ENCODE data around the gene NDUFA13. TPM values are rescaled to one million over a fixed set of nuclear protein-coding genes. Genes with fewer than 3 reads are reported as not detected.

Gene NDUFA13
- total RNA-seq, 4 donors from 2014 or later: 31.4 to 179 (median 108) TPM

- no peak overlapping the region for H3K4me3 ChIP-seq (ENCODE audit: low read depth, poor library complexity, severe bottlenecking)
- no peak for DNase-seq (ENCODE audit: low spot score in 2 of 2)
- no peak for TF ChIP-seq POLR2A (IDR thresholded peaks at IDR 0.05)
- TF ChIP-seq, protein P1, sequence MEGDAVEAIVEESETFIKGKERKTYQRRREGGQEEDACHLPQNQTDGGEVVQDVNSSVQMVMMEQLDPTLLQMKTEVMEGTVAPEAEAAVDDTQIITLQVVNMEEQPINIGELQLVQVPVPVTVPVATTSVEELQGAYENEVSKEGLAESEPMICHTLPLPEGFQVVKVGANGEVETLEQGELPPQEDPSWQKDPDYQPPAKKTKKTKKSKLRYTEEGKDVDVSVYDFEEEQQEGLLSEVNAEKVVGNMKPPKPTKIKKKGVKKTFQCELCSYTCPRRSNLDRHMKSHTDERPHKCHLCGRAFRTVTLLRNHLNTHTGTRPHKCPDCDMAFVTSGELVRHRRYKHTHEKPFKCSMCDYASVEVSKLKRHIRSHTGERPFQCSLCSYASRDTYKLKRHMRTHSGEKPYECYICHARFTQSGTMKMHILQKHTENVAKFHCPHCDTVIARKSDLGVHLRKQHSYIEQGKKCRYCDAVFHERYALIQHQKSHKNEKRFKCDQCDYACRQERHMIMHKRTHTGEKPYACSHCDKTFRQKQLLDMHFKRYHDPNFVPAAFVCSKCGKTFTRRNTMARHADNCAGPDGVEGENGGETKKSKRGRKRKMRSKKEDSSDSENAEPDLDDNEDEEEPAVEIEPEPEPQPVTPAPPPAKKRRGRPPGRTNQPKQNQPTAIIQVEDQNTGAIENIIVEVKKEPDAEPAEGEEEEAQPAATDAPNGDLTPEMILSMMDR (IDR thresholded peaks at IDR 0.05): no peak
- 87 to 92% methylated on average over 30 of the region's 30 CpGs for WGBS, 2 donors
- intact Hi-C loops (cut with DNase I; ENCODE audit: low total_unique reads): no loop called here
These were observed 20.1 kb upstream of the NDUFA13 start for GRCh38 chr19:19495614-19496603.

DNA sequence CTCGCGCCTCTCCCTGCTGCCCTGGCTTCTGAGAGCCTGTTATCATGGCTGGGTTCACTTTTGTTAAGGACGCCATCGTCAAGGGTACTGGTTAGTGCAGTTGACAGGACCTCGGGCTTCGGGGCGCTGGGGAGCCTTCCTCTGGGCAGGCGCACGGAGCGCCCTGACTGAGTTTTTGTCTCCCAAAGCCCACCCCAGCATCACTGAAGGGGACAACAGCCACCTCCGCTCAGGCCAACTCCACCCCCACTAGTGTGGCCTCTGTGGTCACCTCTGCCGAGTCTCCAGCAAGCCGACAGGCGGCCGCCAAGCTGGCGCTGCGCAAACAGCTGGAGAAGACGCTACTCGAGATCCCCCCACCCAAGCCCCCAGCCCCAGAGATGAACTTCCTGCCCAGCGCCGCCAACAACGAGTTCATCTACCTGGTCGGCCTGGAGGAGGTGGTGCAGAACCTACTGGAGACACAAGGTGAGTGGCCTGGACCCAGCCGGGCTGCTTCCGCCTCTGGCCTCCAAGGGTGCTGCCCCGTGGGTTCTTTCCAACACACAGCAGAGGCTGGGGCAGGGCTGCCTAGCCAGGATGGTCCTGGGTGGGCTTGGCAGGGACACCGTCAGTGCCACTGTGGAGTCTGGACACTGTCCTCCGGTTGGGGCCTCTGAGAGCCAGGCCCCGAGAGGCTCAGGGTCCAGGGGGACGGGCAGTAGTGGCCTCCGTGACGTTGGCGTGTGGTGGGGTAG is 17.6 kb upstream of the NDUFA13 start:
- intact Hi-C loops (cut with DNase I; ENCODE audit: low total_unique reads): no loop called here
- TF ChIP-seq, protein P1 (IDR thresholded peaks at IDR 0.05): no peak
- TF ChIP-seq POLR2A (IDR thresholded peaks at IDR 0.05): no peak
- no peak for DNase-seq (ENCODE audit: low spot score in 2 of 2)
- H3K4me3 ChIP-seq (ENCODE audit: low read depth, poor library complexity, severe bottlenecking): no peak overlapping the region
- 94 to 98% methylated on average over 18 to 33 of the region's 33 CpGs for WGBS, 2 donors

DNA sequence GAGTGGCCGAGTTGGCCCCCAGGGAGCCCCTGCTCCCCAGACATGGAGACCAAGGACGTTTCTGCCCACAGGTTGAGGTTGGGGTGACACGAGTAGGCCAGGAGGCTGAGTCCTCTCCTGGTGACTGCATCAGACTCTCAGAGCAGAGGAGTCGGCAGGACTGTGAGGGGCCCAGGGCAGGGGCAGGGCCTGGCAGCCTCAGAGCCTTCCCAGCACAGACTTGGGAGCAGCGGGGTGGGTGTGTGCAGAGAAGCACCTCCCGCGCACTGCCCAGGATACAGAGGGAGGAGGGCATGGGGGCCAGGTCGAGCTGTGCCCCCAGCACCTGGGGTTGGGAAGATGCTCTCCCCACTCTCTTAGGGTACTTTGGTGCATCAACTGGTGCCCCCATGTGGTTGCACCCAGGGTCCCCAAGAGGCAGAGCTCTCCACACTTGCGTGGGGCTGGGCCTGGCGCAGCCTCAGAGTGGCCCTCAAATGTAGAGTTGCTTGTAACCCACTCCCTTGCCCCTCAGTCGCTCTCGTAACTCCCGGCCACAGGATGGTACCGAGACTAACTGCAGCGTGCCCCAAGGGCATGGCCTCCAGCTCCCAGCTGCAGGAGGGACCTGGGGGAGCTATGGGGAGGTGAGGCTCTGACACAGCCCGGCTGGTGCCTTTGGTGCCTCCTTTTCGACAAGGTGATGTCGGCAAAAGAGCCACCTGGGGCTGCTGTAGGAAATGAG is 16.6 kb upstream of the NDUFA13 start:
- 83 to 91% methylated on average over 17 to 18 of the region's 18 CpGs for WGBS, 2 donors
- DNase-seq (ENCODE audit: low spot score in 2 of 2): no peak
- intact Hi-C loops (cut with DNase I; ENCODE audit: low total_unique reads): no loop called here
- TF ChIP-seq, protein P1 (IDR thresholded peaks at IDR 0.05): no peak
- no peak for TF ChIP-seq POLR2A (IDR thresholded peaks at IDR 0.05)
- no peak overlapping the region for H3K4me3 ChIP-seq (ENCODE audit: low read depth, poor library complexity, severe bottlenecking)

GRCh38 chr19:19500975-19501644 is 14.9 kb upstream of the NDUFA13 start:
- intact Hi-C loops (cut with DNase I; ENCODE audit: low total_unique reads): no loop called here
- DNase-seq (ENCODE audit: low spot score in 2 of 2): no peak
- WGBS, 2 donors: 87 to 89% methylated on average over 28 to 32 of the region's 34 CpGs

More at GRCh38 chr19:19500975-19501644, 14.9 kb upstream of the NDUFA13 start:
- TF ChIP-seq, protein P1 (IDR thresholded peaks at IDR 0.05): no peak
- no peak for TF ChIP-seq POLR2A (IDR thresholded peaks at IDR 0.05)
- H3K4me3 ChIP-seq (ENCODE audit: low read depth, poor library complexity, severe bottlenecking): no peak overlapping the region
